A549 (cell line): ENCODE results near the gene NDUFB7. TPM values are rescaled to one million over a fixed set of nuclear protein-coding genes. Genes with fewer than 3 reads are reported as not detected.

ENCODE experiments used
- ATAC-seq, 2 experiments: fragments of 200-7000 bp in 1 of 2; fragments of >200 bp in 1 of 2; cut with Nextera tagmentation in 1 of 2; cut with Tn5 transposase in 1 of 2; 3 replicates each; pipeline versions ENCODE4 v1.8.0 to v1.9.1; 2018 to 2020; ENCODE audit warnings: mild to moderate bottlenecking in 1 of 2, moderate library complexity in 1 of 2
- CTCF ChIA-PET: fragments of 300-600 bp; sonication (Branson Sonifier 250); formaldehyde crosslinking; extraction: SDS; loops from one replicate; lab custom pipeline; 2021; ENCODE audit warnings: antibody characterized with exemption, inconsistent platforms; lab: Yijun Ruan, JAX
- POLR2A ChIA-PET: fragments of 350-600 bp; formaldehyde crosslinking; extraction: SDS; loops from one replicate; lab custom pipeline; 2021; ENCODE audit warnings: antibody characterized with exemption, inconsistent platforms; lab: Yijun Ruan, JAX
- DNase-seq, 2 experiments: peaks; one replicate each; pipeline versions ENCODE4 v3.0.0 to v3.0.0-alpha.2; 2011 to 2016; ENCODE audit warnings: low read depth in 1 of 2, low spot score in 1 of 2
- FAIRE-seq: peaks from 2 replicates; lab custom pipeline; 2011; peaks lifted over from hg19 to GRCh38; lab: Jason Lieb, UNC
- H3K27ac ChIP-seq, 2 experiments: fragments of >200 bp; sonication (Bioruptor Twin); formaldehyde crosslinking; 3 replicates each; pipeline ENCODE4 v1.5.1; 2016 to 2017
- H3K4me1 ChIP-seq: fragments of >200 bp; sonication (Bioruptor Twin); formaldehyde crosslinking; 3 replicates; pipeline ENCODE4 v1.6.1; 2016
- H3K4me2 ChIP-seq: fragments of >200 bp; sonication (Bioruptor Twin); formaldehyde crosslinking; 3 replicates; pipeline ENCODE4 v1.6.1; 2016
- H3K4me3 ChIP-seq: fragments of >200 bp; sonication (Bioruptor Twin); formaldehyde crosslinking; 3 replicates; pipeline ENCODE4 v1.5.1; 2016
- H3K9me3 ChIP-seq: fragments of >200 bp; sonication (Bioruptor Twin); formaldehyde crosslinking; 3 replicates; pipeline ENCODE4 v1.6.1; 2016
- BCL3 ChIP-seq: fragments of >200 bp; sonication (Bioruptor Twin); formaldehyde crosslinking; IDR thresholded peaks from 3 replicates; pipeline ENCODE4 v1.6.1; 2016
- CEBPB ChIP-seq, 2 experiments: fragments of >200 bp in 1 of 2; sonication (Bioruptor Twin) in 1 of 2; formaldehyde crosslinking in 1 of 2; IDR thresholded peaks; 2 replicates each; pipeline ENCODE4 v1.6.1; 2012 to 2016
- CTCF ChIP-seq: fragments of >200 bp; sonication (Bioruptor Twin); formaldehyde crosslinking; IDR thresholded peaks from 3 replicates; pipeline ENCODE4 v1.5.1; 2016
- E2F6 ChIP-seq: IDR thresholded peaks from 2 replicates; pipeline ENCODE4 v1.6.1; 2012; ENCODE audit warnings: low read depth, borderline replicate concordance
- FOSB ChIP-seq: fragments of 250-450 bp; sonication (Bioruptor Pico); IDR thresholded peaks from 2 replicates; pipeline ENCODE4 v1.5.0; 2020; ENCODE audit warnings: mild to moderate bottlenecking, moderate library complexity
- FOSL2 ChIP-seq, 2 experiments: fragments of 450-650 bp in 1 of 2; fragments of >200 bp in 1 of 2; sonication (Bioruptor Twin) in 1 of 2; formaldehyde crosslinking; IDR thresholded peaks; 2 replicates each; pipeline versions ENCODE4 v1.5.0 to v1.6.1; 2016 to 2020; ENCODE audit warnings: mild to moderate bottlenecking in 1 of 2, moderate library complexity in 1 of 2
- HEYL ChIP-seq: fragments of 250-450 bp; sonication (Bioruptor Pico); IDR thresholded peaks from 2 replicates; pipeline ENCODE4 v1.8.0; 2021; ENCODE audit warnings: mild to moderate bottlenecking, moderate library complexity
- HOXB5 ChIP-seq: fragments of 250-450 bp; sonication (Bioruptor Pico); IDR thresholded peaks from 2 replicates; pipeline ENCODE4 v1.5.0; 2020; ENCODE audit warnings: mild to moderate bottlenecking, moderate library complexity
- KDM1A ChIP-seq: fragments of 200-600 bp; sonication (generic); IDR thresholded peaks from 2 replicates; pipeline ENCODE4 v1.6.1; 2016; ENCODE audit warnings: low read depth, mild to moderate bottlenecking
- NFE2L2 ChIP-seq: fragments of 150-350 bp; conservative IDR thresholded peaks from 2 replicates; pipeline ENCODE4 v1.6.1; 2014; ENCODE audit warnings: low read length
- NPAS2 ChIP-seq: fragments of 250-450 bp; sonication (Bioruptor Pico); IDR thresholded peaks from 2 replicates; pipeline ENCODE4 v1.8.0; 2022; ENCODE audit warnings: mild to moderate bottlenecking, moderate library complexity, borderline replicate concordance
- PBX3 ChIP-seq: IDR thresholded peaks from 2 replicates; pipeline ENCODE4 v1.6.1; 2012
- RAD21 ChIP-seq, 2 experiments: fragments of >200 bp in 1 of 2; sonication (Bioruptor Twin) in 1 of 2; formaldehyde crosslinking in 1 of 2; IDR thresholded peaks in 1 of 2; conservative IDR thresholded peaks in 1 of 2; 2 replicates in 1 of 2; 3 replicates in 1 of 2; pipeline ENCODE4 v1.6.1; 2012 to 2018; ENCODE audit warnings: inconsistent platforms in 1 of 2
- REST ChIP-seq: fragments of 200-600 bp; sonication (generic); IDR thresholded peaks from 2 replicates; pipeline ENCODE4 v1.6.1; 2016; ENCODE audit warnings: antibody characterized with exemption, mild to moderate bottlenecking, moderate library complexity
- SMC3 ChIP-seq: fragments of >200 bp; sonication (Bioruptor Twin); formaldehyde crosslinking; IDR thresholded peaks from 3 replicates; pipeline ENCODE4 v1.6.1; 2018; ENCODE audit warnings: inconsistent platforms
- ZC3H11A ChIP-seq: fragments of 450-650 bp; IDR thresholded peaks from 2 replicates; pipeline ENCODE4 v1.6.1; 2014; ENCODE audit warnings: antibody characterized with exemption, mild to moderate bottlenecking
- ZFP36 ChIP-seq: fragments of 450-650 bp; IDR thresholded peaks from 2 replicates; pipeline ENCODE4 v1.6.1; 2014; ENCODE audit warnings: borderline replicate concordance; ENCODE audit not compliant: partially characterized antibody
- WGBS: methylation state at CpG from one replicate; pipeline ENCODE4 v1.1.6; 2017; ENCODE audit errors: missing lambda C conversion rate; 5-methylcytosine and 5-hydroxymethylcytosine counted together
- polyA plus RNA-seq, 4 experiments: library from polyadenylated mRNA; depleted of rRNA in 3 of 4; stranded (reverse); fragments of >200 nt; fragmentation: RNase III in 1 of 4; extraction: RNeasy Plus Mini Kit Qiagen cat#74134 plus additional on column Dnase treatment in 1 of 4; gene quantifications; 2 replicates in 3 of 4; 3 replicates in 1 of 4; pipeline ENCODE4 v1.2.3, GENCODE V29; 2011 to 2017

NDUFB7 gene
- polyA plus RNA-seq, 2 of the 4 experiments (the other 2 are of a cell fraction): 82.3 to 158 TPM

- Histone ChIP-seq H3K27ac (0 out of 6 replicates have a peak overlapping the region, but pooled peaks of 1 of the 2 experiments have one; percentile 28), H3K4me2 (no peak overlapping the region), H3K4me3 (no peak overlapping the region), H3K4me1 (no peaks in the 10 kb centered on the region), H3K9me3 (no peaks in the 10 kb centered on the region)
- ATAC-seq: no peak
- no peak for FAIRE-seq
- WGBS: 90% methylated on average over 11 of the region's 23 CpGs
- ChIA-PET POLR2A (interaction anchor here (0.5 kb wide), 1 partner anchor 20 kb away, joined by 4 read pairs; no protein-coding TSS in a partner anchor), CTCF (no interaction called here)
- TF ChIP-seq REST (no peak), HEYL (CRISPR knock-in tag) (no peak)
- DNase-seq: no peak
Measured at GRCh38 chr19:14558370-14559066, 13.3 kb downstream of the NDUFB7 start.

GRCh38 chr19:14556662-14557188, 15.1 kb downstream of the NDUFB7 start:
- H3K4me1 ChIP-seq: no peaks in the 10 kb centered on the region
- POLR2A ChIA-PET: interaction anchor here (0.5 kb wide), 1 partner anchor 766 kb away, joined by 3 read pairs; no protein-coding TSS in a partner anchor
- peak overlapping the region in 1 of 2 experiments; percentile 67; a peak in 3 of 6 replicates for H3K27ac ChIP-seq
- H3K9me3 ChIP-seq: no peaks in the 10 kb centered on the region
- 21% methylated on average over 9 of the region's 18 CpGs for WGBS
- FAIRE-seq: no peak
- H3K4me2 ChIP-seq: peak overlapping the region; percentile 45
- DNase-seq: peak; percentile 66 to 83
- no peak overlapping the region for H3K4me3 ChIP-seq
- CTCF ChIA-PET: interaction anchor here (0.7 to 2.9 kb wide), 16 partner anchors 9 to 220 kb away, joined by 3 to 39 read pairs (median 6); partner anchors contain the start of gene NDUFB7
- TF ChIP-seq NPAS2 (CRISPR knock-in tag) (no peak), E2F6 (no peak), HOXB5 (no peak), CTCF (peak; percentile 69), SMC3 (peak; percentile 46), RAD21 (conservative IDR thresholded peaks at IDR 0.05 in 1 of 2, IDR thresholded peaks at IDR 0.05 in 1 of 2) (peak; percentile 35 to 41; a peak in 3 of 5 replicates), FOSL2 (IDR thresholded peaks at IDR 0.05) (no peak), FOSL2 (CRISPR knock-in tag; IDR thresholded peaks at IDR 0.05) (0 out of 2 replicates have a peak, but pooled peaks have one; percentile 5), ZC3H11A (peak; percentile 65)
- peak; percentile 84 to 90 for ATAC-seq

- TF ChIP-seq ZFP36: peak; percentile 71
- TF ChIP-seq PBX3: no peak
- no peak for TF ChIP-seq BCL3
- TF ChIP-seq NFE2L2: no peak
- TF ChIP-seq FOSB (CRISPR knock-in tag): no peak
- TF ChIP-seq KDM1A: peak; percentile 66; the same call in 1 of the 2 replicates
- TF ChIP-seq HEYL (CRISPR knock-in tag): no peak
- no peak for TF ChIP-seq CEBPB (IDR thresholded peaks at IDR 0.05)
- TF ChIP-seq, all 56 proteins: peak for 2
- POLR2A ChIA-PET: no interaction called here
- peak; percentile 48 to 60; a peak in 5 of 6 replicates for ATAC-seq
- no peak overlapping the region for H3K4me3 ChIP-seq
- DNase-seq: no peak
- peak overlapping the region in 1 of 2 experiments; percentile 67; a peak in 3 of 6 replicates for H3K27ac ChIP-seq
- FAIRE-seq: no peak
- 83% methylated on average over 12 of the region's 12 CpGs for WGBS
- no peaks in the 10 kb centered on the region for H3K9me3 ChIP-seq
- CTCF ChIA-PET: interaction anchor here (0.9 to 2.9 kb wide), 12 partner anchors 9 to 220 kb away, joined by 3 to 39 read pairs (median 8); partner anchors contain the start of gene NDUFB7
- H3K4me2 ChIP-seq: peak overlapping the region; percentile 45
- H3K4me1 ChIP-seq: 0 out of 3 replicates have a peak, but pooled peaks cover 5% of the 10 kb centered on the region
Measured at GRCh38 chr19:14555918-14556661, 15.8 kb downstream of the NDUFB7 start.
